K562 (cell line): ENCODE results near the gene HOXA9. TPM values are rescaled to one million over a fixed set of nuclear protein-coding genes. Genes with fewer than 3 reads are reported as not detected.
A peak's percentile ranks its signal among the peaks of the same experiment; 100 is the strongest.

ENCODE experiments used
- ATAC-seq: fragments of 200-7000 bp; cut with Tn5 transposase; 3 replicates; pipeline ENCODE4 v1.9.1; 2020; ENCODE audit warnings: moderate library complexity
- BruUV-seq: library from RNA; stranded (reverse); fragments of 400-500 nt; replicated peaks from 2 replicates; lab custom pipeline; 2021; lab: Mats Ljungman, UMichigan
- CTCF ChIA-PET: fragments of 300-600 bp; formaldehyde crosslinking; extraction: SDS; loops from one replicate; lab custom pipeline; 2021; ENCODE audit warnings: low intra/inter-chr PET ratio; lab: Yijun Ruan, JAX
- POLR2A ChIA-PET: fragments of 300-600, 350-650 bp; sonication (Branson Sonifier 250); formaldehyde crosslinking; extraction: SDS; loops from one replicate; lab custom pipeline; 2021; ENCODE audit warnings: antibody characterized with exemption, inconsistent platforms; lab: Yijun Ruan, JAX
- DNase-seq, 4 experiments: peaks; one replicate each; pipeline versions ENCODE4 v3.0.0 to v3.0.0-alpha.2; 2011 to 2018; ENCODE audit warnings: low spot score in 3 of 4, mixed read lengths in 3 of 4; ENCODE audit errors: extremely low read depth in 1 of 4
- FAIRE-seq: peaks from 2 replicates; lab custom pipeline; 2011; peaks lifted over from hg19 to GRCh38; lab: Jason Lieb, UNC
- H2AFZ ChIP-seq: 2 replicates; pipeline ENCODE4 v1.6.0; 2011; ENCODE audit warnings: low read depth, low read length, control low read depth, inconsistent platforms
- H3K27ac ChIP-seq: fragments of 200-600 bp; 3 replicates; pipeline ENCODE4 v1.8.0; 2011; ENCODE audit warnings: low read depth, mild to moderate bottlenecking, control low read depth, inconsistent platforms, low read length, moderate library complexity, mixed read lengths; ENCODE audit errors: extremely low read depth
- H3K27me3 ChIP-seq, 2 experiments: fragments of 300-600 bp in 1 of 2; 2 replicates in 1 of 2; 3 replicates in 1 of 2; pipeline versions ENCODE4 v1.6.0 to v1.8.0; 2011; ENCODE audit warnings: inconsistent platforms in 2 of 2, low read length in 2 of 2, mild to moderate bottlenecking in 1 of 2, mixed read lengths in 1 of 2, moderate library complexity in 1 of 2; ENCODE audit not compliant: control insufficient read depth in 2 of 2, insufficient read depth in 2 of 2
- H3K36me3 ChIP-seq: fragments of 300-600 bp; 3 replicates; pipeline ENCODE4 v1.8.0; 2011; ENCODE audit warnings: mild to moderate bottlenecking, low read length, inconsistent platforms; ENCODE audit not compliant: control insufficient read depth, insufficient read depth
- H3K4me1 ChIP-seq, 2 experiments: fragments of 200-600 bp in 1 of 2; replicated peaks in 1 of 2; 2 replicates in 1 of 2; 3 replicates in 1 of 2; pipeline versions ENCODE4 v1.5.1 to v1.8.0; 2011; ENCODE audit warnings: inconsistent platforms in 2 of 2, low read length in 2 of 2, mild to moderate bottlenecking in 1 of 2, mixed read lengths in 1 of 2, moderate library complexity in 1 of 2; ENCODE audit not compliant: control insufficient read depth in 2 of 2, insufficient read depth in 2 of 2
- H3K4me2 ChIP-seq: 2 replicates; pipeline ENCODE4 v1.6.1; 2011; ENCODE audit warnings: low read length, control low read depth, inconsistent platforms, mixed read lengths; ENCODE audit not compliant: insufficient read depth
- H3K4me3 ChIP-seq: fragments of 200-600 bp; sonication (generic), shearing (Covaris generic); 2 replicates; pipeline ENCODE4 v1.5.1; 2016; ENCODE audit warnings: control low read depth, inconsistent platforms
- H3K79me2 ChIP-seq: fragments of 200-600 bp; 3 replicates; pipeline ENCODE4 v1.8.0; 2011; ENCODE audit warnings: low read length, inconsistent platforms; ENCODE audit not compliant: control insufficient read depth, insufficient read depth
- H3K9ac ChIP-seq, 2 experiments: 2 replicates each; pipeline versions ENCODE4 v1.6.0 to v1.6.1; 2011; ENCODE audit warnings: low read depth in 2 of 2, low read length in 2 of 2, control low read depth in 1 of 2, inconsistent platforms in 1 of 2, mild to moderate bottlenecking in 1 of 2, mixed read lengths in 1 of 2; ENCODE audit not compliant: insufficient read depth in 1 of 2
- H3K9me1 ChIP-seq: one replicate; pipeline ENCODE4 v1.6.0; 2011; ENCODE audit warnings: inconsistent platforms, mild to moderate bottlenecking, low read length, moderate library complexity; ENCODE audit not compliant: control insufficient read depth, insufficient read depth
- H3K9me3 ChIP-seq: replicated peaks from 2 replicates; pipeline ENCODE4 v1.5.1; 2011; ENCODE audit warnings: low read depth, low read length, inconsistent platforms; ENCODE audit not compliant: control insufficient read depth, insufficient read depth
- H4K20me1 ChIP-seq: replicated peaks from 2 replicates; pipeline ENCODE4 v1.6.1; 2011; ENCODE audit warnings: low read length, inconsistent platforms, mixed read lengths; ENCODE audit not compliant: control insufficient read depth, insufficient read depth
- NFRKB ChIP-seq: fragments of 450-650 bp; IDR thresholded peaks from 2 replicates; pipeline ENCODE4 v1.6.1; 2016; ENCODE audit warnings: low read depth
- RNF2 ChIP-seq: sonication (generic); IDR thresholded peaks from 2 replicates; pipeline ENCODE4 v1.6.1; 2016
- ZNF239 ChIP-seq: fragments of 250-450 bp; sonication (Bioruptor Pico); IDR thresholded peaks from 2 replicates; pipeline ENCODE4 v1.4.0; 2020; ENCODE audit warnings: mild to moderate bottlenecking
- WGBS: fragments of 100-300 bp; shearing (Covaris generic); methylation state at CpG from one replicate; pipeline ENCODE4 v1.1.6; 2016; ENCODE audit warnings: low coverage, mixed read lengths; ENCODE audit not compliant: insufficient coverage; ENCODE audit errors: missing lambda C conversion rate; 5-methylcytosine and 5-hydroxymethylcytosine counted together
- in situ Hi-C: fragments of 300-500 bp; cut with MboI; formaldehyde crosslinking; loops from 4 replicates; pipeline ENCODE4 v1.15.0; 2018; ENCODE audit warnings: inconsistent platforms, mixed read lengths
- intact Hi-C: fragments of 100-400 bp; cut with micrococcal nuclease; formaldehyde crosslinking; loops from 2 replicates; pipeline ENCODE4 v1.14.2; 2022
- polyA plus RNA-seq, 8 experiments: library from polyadenylated mRNA; depleted of rRNA in 4 of 8; stranded (reverse) in 5 of 8; unstranded in 3 of 8; fragments of >200 nt; fragmentation: Nextera tagmentation in 2 of 8; fragmentation: Illumina TruSeq in 1 of 8; extraction: Ambion mirVana in 2 of 8; extraction: Trizol in 1 of 8; gene quantifications; 2 replicates each; pipeline versions ENCODE4 v1.2.1 to v1.2.3, GENCODE V29; 2011 to 2014; ENCODE audit warnings: inconsistent platforms in 1 of 8, missing spikeins in 1 of 8
- total RNA-seq, 7 experiments: library from RNA; depleted of rRNA in 6 of 7; stranded (reverse); fragments of >200 nt in 6 of 7; fragmentation: Illumina TruSeq in 2 of 7; extraction: Trizol in 2 of 7; gene quantifications; 2 replicates each; pipeline versions ENCODE4 v1.2.1 to v1.2.3, GENCODE V29; 2011 to 2021; ENCODE audit warnings: low replicate concordance in 1 of 7

HOXA9 gene
- total and polyA plus RNA-seq, 9 of the 15 experiments (the other 6 are each of a cell fraction or from before 2014, with no cell fraction given), result not detected

DNA sequence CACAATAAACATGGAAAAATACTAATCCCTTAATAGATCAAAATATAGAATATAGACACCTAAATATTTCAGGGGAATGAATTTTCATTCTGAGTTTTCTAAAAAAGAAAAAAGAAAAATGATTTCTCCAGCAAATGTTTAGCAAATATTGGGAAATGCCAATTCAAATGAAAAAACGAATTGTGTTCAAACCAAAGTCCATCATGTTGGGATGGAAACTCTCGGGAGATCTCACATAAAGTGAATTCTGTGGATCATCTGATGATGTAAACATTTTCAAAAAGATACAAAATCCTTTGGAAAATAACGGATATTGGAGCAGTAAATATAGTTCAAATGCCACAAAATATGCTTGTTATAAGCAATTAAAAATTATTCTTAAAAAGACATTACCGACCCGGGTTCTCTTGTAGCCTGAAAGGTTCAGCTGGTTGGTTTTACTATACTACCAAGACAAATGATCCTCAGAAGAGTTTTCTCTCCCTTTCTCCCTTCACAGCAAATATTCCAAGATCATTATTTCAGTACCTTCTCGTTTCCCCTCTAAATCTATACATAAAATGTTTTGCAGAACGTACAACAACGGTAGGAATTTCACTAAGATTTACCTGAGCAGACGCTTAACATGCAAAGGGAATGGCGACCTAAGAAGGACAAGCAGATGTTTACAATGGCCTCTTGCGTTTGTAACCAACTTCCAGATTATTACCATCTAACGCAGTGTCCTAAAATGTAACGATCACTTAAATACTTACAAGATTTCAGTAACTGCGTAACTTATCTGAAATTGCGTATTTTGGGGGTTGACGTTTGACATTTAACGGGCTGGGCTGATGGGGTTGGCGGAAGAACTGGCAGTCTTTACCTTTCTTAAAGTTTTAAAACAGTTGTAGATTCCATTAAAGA is 32.1 kb upstream of the HOXA9 start:
- peaks cover 28 to 49% of the 10 kb centered on the region in 2 experiments for H3K27me3 ChIP-seq
- 0 out of 2 replicates have a peak, but pooled peaks cover 3% of the 10 kb centered on the region for H4K20me1 ChIP-seq
- no peak overlapping the region for H2AFZ ChIP-seq
- WGBS, result 7% methylated on average over 18 of the region's 18 CpGs
- ChIA-PET CTCF (interaction anchor here (0.7 to 2.8 kb wide), 4 partner anchors 130 to 736 kb away, joined by 3 to 25 read pairs (median 8); no protein-coding TSS in a partner anchor), POLR2A (no interaction called here)
- DNase-seq (no peak), FAIRE-seq (no peak), ATAC-seq (no peak)
- TF ChIP-seq ZNF239 (CRISPR knock-in tag), result peak; percentile 85
- no peak for TF ChIP-seq NFRKB
- peak; percentile 36; the same call in 1 of the 2 replicates for TF ChIP-seq RNF2
- peaks cover 0 to 17% of the 10 kb centered on the region in 2 experiments; a peak in 1 of 5 replicates for H3K4me1 ChIP-seq
- H3K9ac ChIP-seq, result no peak overlapping the region
- intact Hi-C loops, result loop anchor here (2.0 to 5.0 kb wide), 4 partner anchors 380 to 895 kb away; no protein-coding TSS in a partner anchor
- no peaks in the 10 kb centered on the region for H3K9me1 ChIP-seq
- H3K4me2 ChIP-seq, result no peak overlapping the region
- no peaks in the 10 kb centered on the region for H3K36me3 ChIP-seq
- BruUV-seq, result no TSS peak
- no peaks in the 10 kb centered on the region for H3K79me2 ChIP-seq
- no peaks in the 10 kb centered on the region for H3K9me3 ChIP-seq
- no peak overlapping the region for H3K27ac ChIP-seq
- in situ Hi-C loops, result no loop called here
- H3K4me3 ChIP-seq, result no peak overlapping the region
